SH-SY5Y (cell line): ENCODE data around the gene TUSC1.

Experiments used
- GATA2 ChIP-seq: IDR thresholded peaks from 2 replicates; pipeline ENCODE4 v1.6.1; 2011; ENCODE audit warnings: mild to moderate bottlenecking, low read depth, low read length
- GATA3 ChIP-seq: IDR thresholded peaks from 2 replicates; pipeline ENCODE4 v1.6.1; 2011; ENCODE audit warnings: low read depth, mild to moderate bottlenecking, low read length, moderate library complexity

GRCh38 chr9:25678846-25679360 is 659 bp upstream of the TUSC1 start:
- TF ChIP-seq GATA2 (no peak), GATA3 (no peak)
